ENCODE data around the gene RANGAP1.

DNA sequence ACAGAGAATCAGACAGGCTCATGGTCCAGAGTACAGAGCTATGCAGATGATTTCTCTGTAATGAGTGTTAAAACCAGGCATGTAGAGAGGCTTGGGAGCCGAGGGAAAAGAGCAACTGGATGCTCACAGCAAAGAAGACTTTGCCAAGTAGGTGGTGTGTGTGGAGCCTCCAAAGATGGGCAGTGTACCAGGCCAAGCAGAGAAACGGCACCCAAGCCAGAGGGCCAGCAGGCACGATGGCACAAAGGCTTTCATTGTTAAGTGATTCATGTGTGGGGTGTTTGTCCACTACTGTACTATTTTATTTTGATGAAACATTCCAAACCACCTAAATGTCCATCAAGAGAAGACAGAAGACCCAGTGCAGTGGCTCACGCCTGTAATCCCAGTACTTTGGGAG is 11.1 kb downstream of the RANGAP1 start:
- TF ChIP-seq, protein P1, sequence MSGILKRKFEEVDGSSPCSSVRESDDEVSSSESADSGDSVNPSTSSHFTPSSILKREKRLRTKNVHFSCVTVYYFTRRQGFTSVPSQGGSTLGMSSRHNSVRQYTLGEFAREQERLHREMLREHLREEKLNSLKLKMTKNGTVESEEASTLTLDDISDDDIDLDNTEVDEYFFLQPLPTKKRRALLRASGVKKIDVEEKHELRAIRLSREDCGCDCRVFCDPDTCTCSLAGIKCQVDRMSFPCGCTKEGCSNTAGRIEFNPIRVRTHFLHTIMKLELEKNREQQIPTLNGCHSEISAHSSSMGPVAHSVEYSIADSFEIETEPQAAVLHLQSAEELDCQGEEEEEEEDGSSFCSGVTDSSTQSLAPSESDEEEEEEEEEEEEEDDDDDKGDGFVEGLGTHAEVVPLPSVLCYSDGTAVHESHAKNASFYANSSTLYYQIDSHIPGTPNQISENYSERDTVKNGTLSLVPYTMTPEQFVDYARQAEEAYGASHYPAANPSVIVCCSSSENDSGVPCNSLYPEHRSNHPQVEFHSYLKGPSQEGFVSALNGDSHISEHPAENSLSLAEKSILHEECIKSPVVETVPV (CRISPR knock-in tag; IDR thresholded peaks at IDR 0.05) = no peak
- TF ChIP-seq ZFP3 (CRISPR knock-in tag; IDR thresholded peaks at IDR 0.05) (no peak), ARNTL (CRISPR knock-in tag; IDR thresholded peaks at IDR 0.05; ENCODE audit: borderline replicate concordance, low read depth) (no peak), ESRRG (CRISPR knock-in tag; IDR thresholded peaks at IDR 0.05) (no peak), TOX (CRISPR knock-in tag; IDR thresholded peaks at IDR 0.05; ENCODE audit: borderline replicate concordance) (no peak), CSDC2 (CRISPR knock-in tag; IDR thresholded peaks at IDR 0.05) (no peak), ZNF565 (CRISPR knock-in tag; conservative IDR thresholded peaks at IDR 0.05; ENCODE audit: low read depth) (no peak), ZC3H10 (CRISPR knock-in tag; IDR thresholded peaks at IDR 0.05) (no peak), BACH2 (CRISPR knock-in tag; IDR thresholded peaks at IDR 0.05; ENCODE audit: borderline replicate concordance) (no peak)
- TF ChIP-seq, protein P2, sequence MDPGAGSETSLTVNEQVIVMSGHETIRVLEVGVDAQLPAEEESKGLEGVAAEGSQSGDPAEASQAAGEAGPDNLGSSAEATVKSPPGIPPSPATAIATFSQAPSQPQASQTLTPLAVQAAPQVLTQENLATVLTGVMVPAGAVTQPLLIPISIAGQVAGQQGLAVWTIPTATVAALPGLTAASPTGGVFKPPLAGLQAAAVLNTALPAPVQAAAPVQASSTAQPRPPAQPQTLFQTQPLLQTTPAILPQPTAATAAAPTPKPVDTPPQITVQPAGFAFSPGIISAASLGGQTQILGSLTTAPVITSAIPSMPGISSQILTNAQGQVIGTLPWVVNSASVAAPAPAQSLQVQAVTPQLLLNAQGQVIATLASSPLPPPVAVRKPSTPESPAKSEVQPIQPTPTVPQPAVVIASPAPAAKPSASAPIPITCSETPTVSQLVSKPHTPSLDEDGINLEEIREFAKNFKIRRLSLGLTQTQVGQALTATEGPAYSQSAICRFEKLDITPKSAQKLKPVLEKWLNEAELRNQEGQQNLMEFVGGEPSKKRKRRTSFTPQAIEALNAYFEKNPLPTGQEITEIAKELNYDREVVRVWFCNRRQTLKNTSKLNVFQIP (CRISPR knock-in tag; IDR thresholded peaks at IDR 0.05; ENCODE audit: borderline replicate concordance, low read depth) = no peak

Measured in SK-N-SH treated with all-trans-retinoic acid at 6 μM for 48 hours (cell line).